GM19025 (cell line): ENCODE data around the gene IL16.

Source experiments
- ATAC-seq: cut with Tn5 transposase; IDR thresholded peaks from one replicate; pipeline ENCODE4 v1.9.1; 2021; ENCODE audit warnings: mild to moderate bottlenecking, low read depth, moderate library complexity; ENCODE audit not compliant: unreplicated experiment

Gene IL16

GRCh38 chr15:81174125-81174791, 22.4 kb upstream of the IL16 start:
- no peak for ATAC-seq

GRCh38 chr15:81174792-81175327, 21.8 kb upstream of the IL16 start:
- no peak for ATAC-seq

- ATAC-seq, result no peak
Measured at GRCh38 chr15:81175496-81175895, 21.2 kb upstream of the IL16 start.

- ATAC-seq, result no peak
Measured at GRCh38 chr15:81176291-81176893, 20.3 kb upstream of the IL16 start.

- ATAC-seq, result no peak
Measured at GRCh38 chr15:81178365-81178764, 18.3 kb upstream of the IL16 start.

DNA sequence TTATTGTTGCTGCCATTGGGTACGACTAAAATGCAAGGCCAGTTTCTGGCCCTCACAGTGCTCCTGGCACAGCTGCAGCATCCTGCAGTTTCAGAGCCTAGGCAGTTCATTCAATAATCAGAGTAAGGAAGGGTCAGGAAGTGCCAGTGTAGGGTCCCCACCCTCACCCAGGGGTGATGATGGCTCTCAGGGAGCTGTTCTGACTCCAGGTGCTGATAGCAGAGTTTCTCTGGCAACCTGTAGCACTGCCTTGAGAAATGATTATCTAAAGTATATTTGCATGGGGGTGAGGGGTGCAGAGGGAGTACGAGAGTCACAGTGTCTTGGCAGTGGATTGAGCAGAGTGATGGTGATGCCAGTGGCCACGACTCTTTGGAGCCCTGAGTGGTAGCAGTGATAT, 15.5 kb upstream of the IL16 start:
- no peak for ATAC-seq

DNA sequence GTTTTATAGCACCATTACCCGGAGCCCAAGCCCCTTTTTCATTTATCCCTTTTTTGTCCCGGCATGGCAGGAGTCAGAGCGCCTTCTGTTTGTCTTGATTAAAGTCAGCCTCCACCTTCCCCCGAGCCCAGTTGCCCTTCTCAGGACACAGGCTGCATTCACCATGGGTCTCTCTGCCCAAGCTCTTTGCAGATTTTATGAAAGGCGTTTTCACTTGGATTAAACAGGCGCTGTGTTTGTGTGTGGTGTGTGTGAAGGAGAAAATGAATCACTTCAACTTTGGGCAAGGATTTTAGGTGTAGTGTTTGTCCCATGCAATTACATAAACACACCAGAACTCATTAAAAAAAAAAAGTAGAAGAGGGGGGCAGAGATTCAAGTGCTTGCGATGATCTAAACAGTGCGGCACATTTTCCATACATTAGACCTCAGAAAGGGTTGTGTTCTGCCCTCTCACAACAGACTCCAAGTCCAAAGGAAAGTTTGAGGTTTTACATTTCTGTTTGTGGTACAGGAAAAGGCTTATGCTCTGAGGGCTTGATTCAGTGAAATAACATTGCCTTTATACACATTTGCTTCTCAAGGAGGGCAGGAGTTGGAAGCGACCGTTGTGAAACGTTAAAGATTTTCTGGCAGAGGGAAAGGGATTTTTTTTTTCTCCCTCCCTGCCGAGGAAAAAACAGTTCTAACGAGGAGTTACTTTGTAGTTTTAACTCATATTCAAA, 14.5 kb upstream of the IL16 start:
- ATAC-seq, result no peak

DNA sequence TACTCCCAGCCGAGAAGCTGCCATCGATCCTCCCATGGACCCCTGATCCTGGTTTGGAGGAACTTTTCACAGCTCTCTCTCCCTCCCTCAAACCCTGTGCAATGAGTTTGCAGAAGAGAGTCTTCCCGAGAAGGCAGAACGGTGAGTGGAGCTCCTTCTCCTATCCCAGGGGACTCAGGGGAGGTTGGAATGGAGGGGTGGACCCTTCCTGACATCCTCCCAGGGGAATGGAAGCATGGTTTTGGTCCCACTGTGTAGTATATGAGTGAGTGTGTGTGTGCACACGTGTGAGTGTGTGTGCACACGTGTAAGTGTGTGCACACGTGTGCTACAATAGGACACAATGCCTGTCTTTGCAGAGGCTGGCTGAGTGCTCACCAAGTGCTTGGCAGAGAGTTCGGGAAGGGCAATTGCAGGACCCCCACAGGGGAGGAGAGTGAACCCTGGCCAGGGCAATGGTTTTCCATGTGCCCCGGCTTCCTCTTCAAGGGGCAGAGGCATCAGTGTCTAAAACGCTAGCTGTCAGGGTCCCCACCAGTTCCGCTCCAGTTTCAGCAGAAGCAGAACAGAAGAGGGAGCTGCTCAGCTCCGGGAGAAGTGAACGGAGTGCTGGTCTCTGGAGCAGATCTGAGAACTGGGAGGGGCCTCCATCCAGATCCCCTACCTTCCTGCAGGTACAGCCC, 13.8 kb upstream of the IL16 start:
- no peak for ATAC-seq

GRCh38 chr15:81183439-81183775, 13.3 kb upstream of the IL16 start:
- ATAC-seq, result no peak

GRCh38 chr15:81184188-81184587, 12.5 kb upstream of the IL16 start:
- ATAC-seq, result no peak

- ATAC-seq, result no peak
Measured at GRCh38 chr15:81185631-81186295, 10.9 kb upstream of the IL16 start.

DNA sequence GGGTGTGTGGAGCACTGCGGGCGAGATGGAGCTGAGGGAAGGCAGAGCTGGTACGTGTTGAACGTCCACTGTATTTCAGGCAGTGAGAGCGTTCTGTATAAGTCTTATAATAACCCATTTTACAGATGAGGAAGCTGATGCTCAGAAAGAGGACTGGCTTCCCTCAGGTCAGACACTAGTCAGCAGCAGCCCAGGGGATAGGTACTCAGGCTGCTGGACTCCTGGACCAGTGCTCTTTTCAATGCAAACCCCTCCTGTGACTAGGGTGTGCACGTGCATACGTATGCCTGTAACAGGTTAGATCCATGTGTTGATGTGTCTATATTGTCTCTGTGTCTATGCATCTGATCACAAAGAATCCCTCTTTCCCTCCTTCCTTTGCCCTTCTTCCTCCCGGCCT, 8.3 kb upstream of the IL16 start:
- no peak for ATAC-seq

GRCh38 chr15:81189583-81190283, 6.9 kb upstream of the IL16 start:
- no peak for ATAC-seq

DNA sequence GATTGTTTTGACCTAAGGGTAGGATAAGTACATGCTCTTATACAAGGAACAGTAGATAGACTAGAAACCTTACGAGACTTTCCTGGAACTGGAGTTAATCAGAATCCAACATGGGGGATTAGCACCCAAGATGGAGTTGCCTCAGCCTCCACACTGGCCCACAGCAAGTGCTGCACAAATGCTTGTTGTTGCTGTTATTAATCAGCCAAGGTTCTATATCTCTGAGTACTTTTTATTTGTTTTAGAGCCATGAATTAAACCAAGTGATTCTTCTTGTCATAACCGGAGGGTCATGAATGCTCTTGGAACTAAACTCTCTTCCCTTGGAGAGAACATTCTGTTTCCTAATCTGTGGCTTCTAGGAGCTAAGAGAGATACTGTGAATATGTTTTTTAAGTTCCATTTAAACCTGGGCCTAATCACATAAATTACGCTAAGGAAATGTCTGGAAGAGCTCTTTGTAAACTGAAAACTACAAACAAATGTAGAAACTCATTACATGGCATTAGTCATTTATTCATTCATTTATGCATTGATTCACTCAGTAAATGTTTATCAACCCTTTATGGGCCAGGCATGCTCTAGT, 5.7 kb upstream of the IL16 start:
- no peak for ATAC-seq

DNA sequence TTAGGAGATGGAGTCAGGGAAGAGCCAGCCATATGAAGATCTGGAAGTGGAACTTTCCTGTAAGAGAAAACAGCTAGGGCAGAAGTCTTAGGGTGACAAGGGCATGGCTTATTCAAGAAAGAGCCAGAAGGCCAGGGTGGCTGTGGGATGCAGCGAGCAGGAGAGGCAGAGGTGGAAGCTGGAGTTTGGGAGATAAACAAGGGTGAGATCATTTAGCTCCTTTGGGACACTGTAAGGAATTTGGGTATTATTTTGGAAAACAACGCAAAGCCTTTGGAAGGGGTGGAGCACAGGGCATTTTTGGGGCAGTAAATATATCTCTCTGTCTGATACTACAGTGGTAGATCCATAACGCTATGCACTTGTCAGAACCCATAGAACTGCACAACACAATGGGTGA, 5.0 kb upstream of the IL16 start:
- no peak for ATAC-seq

DNA sequence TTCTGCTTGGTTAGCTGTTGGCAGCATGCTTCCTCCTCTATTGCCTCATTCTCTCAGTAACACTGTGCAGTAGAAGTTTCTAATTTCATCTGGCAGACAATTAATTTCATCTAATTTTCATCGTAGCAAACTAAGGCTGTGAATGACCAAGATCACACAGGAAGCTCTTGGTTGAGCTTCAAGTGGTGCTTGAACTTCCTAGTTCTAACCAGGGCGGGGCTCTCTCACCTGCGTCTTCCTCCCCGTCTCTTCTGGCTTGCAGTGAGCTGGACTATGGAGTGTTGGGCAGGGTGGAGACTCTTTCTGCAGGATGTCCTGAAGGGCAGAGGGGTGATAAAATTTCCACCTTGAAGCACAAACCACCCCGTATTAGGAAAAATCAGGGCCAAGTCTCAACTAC, 2.0 kb upstream of the IL16 start:
- ATAC-seq, result no peak

DNA sequence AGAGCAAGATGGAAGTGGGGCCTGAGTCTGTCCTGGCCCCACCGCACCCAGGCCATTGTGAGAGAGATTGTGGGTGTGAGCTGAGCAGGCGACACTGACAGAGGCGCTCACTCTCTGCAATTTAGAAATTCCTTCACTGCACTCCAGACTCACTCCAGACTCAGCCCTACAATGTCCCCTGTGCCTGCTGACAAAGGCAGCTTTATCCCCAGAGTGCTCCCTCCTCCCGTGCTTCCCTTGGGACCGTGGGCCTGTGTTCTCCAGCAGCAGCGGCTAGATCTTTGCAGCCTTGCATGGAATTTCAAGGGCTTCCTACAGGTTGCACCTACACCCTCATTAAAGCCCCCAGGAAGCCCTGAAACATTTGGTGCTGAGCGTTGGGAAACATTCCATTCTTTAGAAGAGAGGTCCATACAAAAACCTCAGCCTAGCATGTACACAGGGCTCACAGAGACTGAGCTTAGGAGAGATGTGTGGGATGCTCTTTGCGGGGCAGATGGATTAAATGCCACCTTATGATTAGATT, 1.3 kb upstream of the IL16 start:
- no peak for ATAC-seq

- no peak for ATAC-seq
Measured at GRCh38 chr15:81197255-81197630, 564 bp downstream of the IL16 start.

DNA sequence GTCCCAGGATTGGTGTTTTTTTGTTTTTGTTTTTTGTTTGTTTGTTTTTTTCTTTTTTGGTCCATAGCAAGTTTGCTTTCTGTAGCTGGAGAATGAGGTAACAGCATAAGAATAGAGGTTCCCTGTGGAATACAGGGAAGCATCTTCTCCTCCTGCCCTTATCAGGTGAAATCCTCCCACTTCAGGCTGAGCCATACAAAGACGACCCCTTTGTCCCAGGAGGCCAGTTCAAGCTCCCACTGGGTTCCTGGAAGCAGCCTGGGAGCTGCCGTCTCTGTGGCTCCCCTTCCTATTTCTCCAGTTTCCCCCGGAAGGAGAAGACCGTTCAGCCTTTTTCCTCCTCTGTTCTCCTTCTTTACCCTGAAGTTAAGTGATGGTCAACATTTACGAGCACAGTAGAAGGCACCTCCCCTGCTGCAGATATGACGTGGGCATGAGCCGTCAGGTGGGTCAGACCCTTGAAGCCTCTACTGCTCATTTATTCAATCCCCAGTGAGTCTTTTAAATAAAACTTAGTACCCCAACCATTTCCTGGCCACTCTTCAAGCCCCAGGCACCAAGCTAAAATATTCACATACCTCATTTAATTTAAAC, 1.1 kb downstream of the IL16 start:
- ATAC-seq, result no peak
